Right lobe of liver (tissue), 4 donors: ENCODE results near the gene AFAP1.

Source experiments
- POLR2A ChIP-seq: fragments of 450-650 bp; IDR thresholded peaks from one replicate; pipeline ENCODE4 v1.6.1; 2017; ENCODE audit warnings: antibody characterized with exemption, mild to moderate bottlenecking
- TF ChIP-seq, protein P1 (sequence below), 4 donors: fragments of 200-600 bp in 3 of 4; fragments of 450-650 bp in 1 of 4; IDR thresholded peaks; one replicate each; pipeline versions ENCODE4 v1.5.1 to v1.8.0; 2016 to 2022; ENCODE audit warnings: antibody characterized with exemption in 4 of 4, mild to moderate bottlenecking in 2 of 4
- donor health status: DM: no; HTN: no; CAD: no.
- donor health status: DM: no; HTN: no; CAD: no.
- donor health status: DM: no; HTN: yes; CAD: no.

DNA sequence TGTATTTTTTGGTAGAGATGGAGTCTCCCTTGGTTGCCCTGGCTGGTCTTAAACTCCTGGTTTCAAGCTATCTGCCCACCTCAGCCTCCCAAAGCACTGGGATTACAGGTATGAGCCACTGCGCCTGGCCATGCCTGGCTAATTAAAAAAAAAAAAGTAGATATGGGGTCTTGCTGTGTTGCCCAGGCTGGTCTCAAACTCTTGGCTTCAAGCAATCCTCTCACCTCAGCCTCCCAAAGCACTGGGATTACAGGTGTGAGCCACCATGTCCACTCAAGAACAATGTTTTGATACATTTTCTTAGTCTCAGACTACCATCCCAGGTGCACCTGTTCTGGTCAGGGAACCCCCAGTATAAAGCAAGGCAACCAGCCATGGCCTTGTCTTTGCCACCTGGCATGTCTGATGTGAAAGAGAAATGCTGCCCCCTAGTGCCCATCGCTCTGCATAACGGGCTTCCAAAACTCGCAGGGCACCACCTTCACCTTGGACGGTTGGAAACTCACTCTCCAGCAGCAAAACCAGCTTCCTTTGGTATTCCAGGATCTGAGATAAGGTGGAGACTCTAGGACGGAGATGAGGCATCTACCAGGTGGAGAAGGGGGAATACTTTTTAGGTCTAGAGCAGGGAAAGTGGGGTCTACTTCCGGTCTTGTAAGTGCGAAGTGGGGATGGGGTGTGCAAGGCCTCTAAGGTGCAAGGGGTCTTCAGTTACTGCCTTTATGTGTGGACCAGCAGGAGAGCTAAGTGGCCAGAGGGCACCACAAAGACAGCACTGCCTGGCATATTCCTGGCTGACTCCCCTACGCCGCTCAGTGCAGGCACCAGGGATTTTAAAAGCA, 47.7 kb upstream of the AFAP1 start:
- TF ChIP-seq, protein P1, sequence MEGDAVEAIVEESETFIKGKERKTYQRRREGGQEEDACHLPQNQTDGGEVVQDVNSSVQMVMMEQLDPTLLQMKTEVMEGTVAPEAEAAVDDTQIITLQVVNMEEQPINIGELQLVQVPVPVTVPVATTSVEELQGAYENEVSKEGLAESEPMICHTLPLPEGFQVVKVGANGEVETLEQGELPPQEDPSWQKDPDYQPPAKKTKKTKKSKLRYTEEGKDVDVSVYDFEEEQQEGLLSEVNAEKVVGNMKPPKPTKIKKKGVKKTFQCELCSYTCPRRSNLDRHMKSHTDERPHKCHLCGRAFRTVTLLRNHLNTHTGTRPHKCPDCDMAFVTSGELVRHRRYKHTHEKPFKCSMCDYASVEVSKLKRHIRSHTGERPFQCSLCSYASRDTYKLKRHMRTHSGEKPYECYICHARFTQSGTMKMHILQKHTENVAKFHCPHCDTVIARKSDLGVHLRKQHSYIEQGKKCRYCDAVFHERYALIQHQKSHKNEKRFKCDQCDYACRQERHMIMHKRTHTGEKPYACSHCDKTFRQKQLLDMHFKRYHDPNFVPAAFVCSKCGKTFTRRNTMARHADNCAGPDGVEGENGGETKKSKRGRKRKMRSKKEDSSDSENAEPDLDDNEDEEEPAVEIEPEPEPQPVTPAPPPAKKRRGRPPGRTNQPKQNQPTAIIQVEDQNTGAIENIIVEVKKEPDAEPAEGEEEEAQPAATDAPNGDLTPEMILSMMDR (IDR thresholded peaks at IDR 0.05) = peak; percentile 75 to 85 (median 84)
- TF ChIP-seq POLR2A = no peak
